ENCODE data around the gene TGIF2. TPM values are rescaled to one million over a fixed set of nuclear protein-coding genes. Genes with fewer than 3 reads are reported as not detected.

TGIF2 gene
- total and polyA plus RNA-seq, 2 of the 13 experiments (the other 11 are each of a cell fraction or from before 2014, with no cell fraction given): 41.3 to 53.9 TPM

DNA sequence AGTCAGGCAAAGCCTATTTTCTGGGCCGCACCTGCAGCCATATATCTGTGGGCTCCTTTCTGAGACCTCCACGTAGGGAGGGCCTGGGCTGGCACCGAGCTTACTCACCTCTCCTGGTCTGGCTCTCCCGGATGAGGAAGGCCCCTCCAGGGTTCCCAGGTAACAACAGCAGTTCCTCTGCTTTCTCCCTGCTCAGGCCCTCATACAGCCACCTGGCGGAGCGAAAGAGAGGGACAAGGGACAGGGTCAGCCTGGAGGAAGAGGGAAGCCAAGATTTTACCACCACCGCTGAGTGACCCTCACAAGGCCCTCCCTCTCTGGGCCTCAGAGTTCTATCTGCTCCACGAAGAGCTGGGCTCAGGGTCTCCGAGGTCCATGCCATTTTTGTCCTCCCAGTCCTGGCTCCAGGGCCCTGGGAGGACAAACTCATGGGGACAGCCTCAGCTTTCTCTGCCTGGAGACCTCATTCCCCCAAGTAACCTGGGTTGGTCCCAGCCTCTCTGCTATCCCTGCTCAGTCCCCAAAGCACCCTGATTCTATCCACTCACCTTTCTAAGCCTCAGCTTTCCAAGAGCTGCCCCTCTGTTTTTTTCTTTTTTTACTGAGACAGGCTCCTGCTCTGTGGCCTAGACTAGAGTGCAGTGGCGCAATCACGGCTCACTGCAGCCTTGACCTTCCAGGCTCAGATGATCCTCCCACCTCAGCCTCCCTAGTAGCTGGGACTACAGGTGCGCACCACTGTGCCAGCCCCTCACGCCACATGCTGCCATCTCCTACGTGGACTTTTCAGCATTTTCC lies 59.3 kb downstream of the TGIF2 start (continued):
- no peak for TF ChIP-seq PREB (CRISPR knock-in tag; IDR thresholded peaks at IDR 0.05)
- TF ChIP-seq ATF3 (CRISPR knock-in tag; IDR thresholded peaks at IDR 0.05): 0 out of 2 replicates have a peak, but pooled peaks have one; percentile 44
- TF ChIP-seq PHF5A (CRISPR knock-in tag; IDR thresholded peaks at IDR 0.05; ENCODE audit: low read depth, unreplicated experiment): peak; percentile 30
- TF ChIP-seq, protein P1, sequence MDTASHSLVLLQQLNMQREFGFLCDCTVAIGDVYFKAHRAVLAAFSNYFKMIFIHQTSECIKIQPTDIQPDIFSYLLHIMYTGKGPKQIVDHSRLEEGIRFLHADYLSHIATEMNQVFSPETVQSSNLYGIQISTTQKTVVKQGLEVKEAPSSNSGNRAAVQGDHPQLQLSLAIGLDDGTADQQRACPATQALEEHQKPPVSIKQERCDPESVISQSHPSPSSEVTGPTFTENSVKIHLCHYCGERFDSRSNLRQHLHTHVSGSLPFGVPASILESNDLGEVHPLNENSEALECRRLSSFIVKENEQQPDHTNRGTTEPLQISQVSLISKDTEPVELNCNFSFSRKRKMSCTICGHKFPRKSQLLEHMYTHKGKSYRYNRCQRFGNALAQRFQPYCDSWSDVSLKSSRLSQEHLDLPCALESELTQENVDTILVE (CRISPR knock-in tag; IDR thresholded peaks at IDR 0.05): peak; percentile 61; the same call in 1 of the 2 replicates
- peak; percentile 87 for TF ChIP-seq ZEB1 (IDR thresholded peaks at IDR 0.05; ENCODE audit: insufficient replicate concordance, low read depth)
- TF ChIP-seq ZSCAN12 (CRISPR knock-in tag; IDR thresholded peaks at IDR 0.05): no peak
- TF ChIP-seq SYNCRIP (IDR thresholded peaks at IDR 0.05; ENCODE audit: insufficient read depth, low read depth, low read length): no peak
- TF ChIP-seq FOXK1 (CRISPR knock-in tag; IDR thresholded peaks at IDR 0.05; ENCODE audit: borderline replicate concordance, low read depth): peak; percentile 28; the same call in 1 of the 2 replicates
- peak; percentile 88 for TF ChIP-seq ZNF761 (CRISPR knock-in tag; conservative IDR thresholded peaks at IDR 0.05)
- TF ChIP-seq RFX5 (IDR thresholded peaks at IDR 0.05; ENCODE audit: low read depth, low read length): 0 out of 2 replicates have a peak, but pooled peaks have one; percentile 50
- no peak for TF ChIP-seq ZNF773 (CRISPR knock-in tag; IDR thresholded peaks at IDR 0.05; ENCODE audit: borderline replicate concordance)
- TF ChIP-seq ZBTB37 (CRISPR knock-in tag; IDR thresholded peaks at IDR 0.05): no peak
- no peak for TF ChIP-seq ATAD3A (CRISPR knock-in tag; IDR thresholded peaks at IDR 0.05)
- TF ChIP-seq ZNF253 (CRISPR knock-in tag; IDR thresholded peaks at IDR 0.05; ENCODE audit: borderline replicate concordance): peak; percentile 62; the same call in 1 of the 2 replicates
- 0 out of 2 replicates have a peak, but pooled peaks have one; percentile 36 for TF ChIP-seq ZSCAN9 (CRISPR knock-in tag; IDR thresholded peaks at IDR 0.05; ENCODE audit: borderline replicate concordance)
- no peak for TF ChIP-seq ZNF44 (CRISPR knock-in tag; IDR thresholded peaks at IDR 0.05)
- TF ChIP-seq, protein P2, sequence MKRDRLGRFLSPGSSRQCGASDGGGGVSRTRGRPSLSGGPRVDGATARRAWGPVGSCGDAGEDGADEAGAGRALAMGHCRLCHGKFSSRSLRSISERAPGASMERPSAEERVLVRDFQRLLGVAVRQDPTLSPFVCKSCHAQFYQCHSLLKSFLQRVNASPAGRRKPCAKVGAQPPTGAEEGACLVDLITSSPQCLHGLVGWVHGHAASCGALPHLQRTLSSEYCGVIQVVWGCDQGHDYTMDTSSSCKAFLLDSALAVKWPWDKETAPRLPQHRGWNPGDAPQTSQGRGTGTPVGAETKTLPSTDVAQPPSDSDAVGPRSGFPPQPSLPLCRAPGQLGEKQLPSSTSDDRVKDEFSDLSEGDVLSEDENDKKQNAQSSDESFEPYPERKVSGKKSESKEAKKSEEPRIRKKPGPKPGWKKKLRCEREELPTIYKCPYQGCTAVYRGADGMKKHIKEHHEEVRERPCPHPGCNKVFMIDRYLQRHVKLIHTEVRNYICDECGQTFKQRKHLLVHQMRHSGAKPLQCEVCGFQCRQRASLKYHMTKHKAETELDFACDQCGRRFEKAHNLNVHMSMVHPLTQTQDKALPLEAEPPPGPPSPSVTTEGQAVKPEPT (CRISPR knock-in tag; IDR thresholded peaks at IDR 0.05; ENCODE audit: low read depth): no peak
- TF ChIP-seq NR2F6 (IDR thresholded peaks at IDR 0.05): peak; percentile 90
- peak; percentile 97 for TF ChIP-seq NR2F6 (CRISPR knock-in tag; IDR thresholded peaks at IDR 0.05)
- peak; percentile 57; the same call in 1 of the 2 replicates for TF ChIP-seq CENPT (CRISPR knock-in tag; IDR thresholded peaks at IDR 0.05; ENCODE audit: low read depth)
- no peak for TF ChIP-seq ZNF841 (CRISPR knock-in tag; IDR thresholded peaks at IDR 0.05; ENCODE audit: borderline replicate concordance)
- no peak; the same call in 1 of the 2 replicates for TF ChIP-seq ZNF776 (CRISPR knock-in tag; IDR thresholded peaks at IDR 0.05)
- no peak for TF ChIP-seq ZKSCAN5 (CRISPR knock-in tag; IDR thresholded peaks at IDR 0.05)
- TF ChIP-seq ZNF264 (CRISPR knock-in tag; IDR thresholded peaks at IDR 0.05): no peak
